Mesendoderm (in vitro differentiated cells): ENCODE results near the gene GRM8.

Source experiments
- DNase-seq: peaks from one replicate; pipeline ENCODE4 v3.0.0; 2013
- H2AK5ac ChIP-seq: 2 replicates; pipeline ENCODE4 v1.6.1; 2013; ENCODE audit warnings: low read length, inconsistent platforms
- H2BK120ac ChIP-seq: 2 replicates; pipeline ENCODE4 v1.6.1; 2013; ENCODE audit warnings: low read depth, mild to moderate bottlenecking, low read length, moderate library complexity, mixed read lengths
- H2BK15ac ChIP-seq: replicated peaks from 2 replicates; pipeline ENCODE4 v1.6.1; 2013; ENCODE audit warnings: low read depth, mild to moderate bottlenecking, moderate library complexity
- H2BK5ac ChIP-seq: 2 replicates; pipeline ENCODE4 v1.6.1; 2013; ENCODE audit warnings: low read length, inconsistent platforms
- H3K18ac ChIP-seq: 2 replicates; pipeline ENCODE4 v1.6.1; 2013; ENCODE audit warnings: mild to moderate bottlenecking, low read length, mixed read lengths
- H3K23ac ChIP-seq: one replicate; pipeline ENCODE4 v1.6.1; 2013; ENCODE audit warnings: low read length
- H3K27ac ChIP-seq: 2 replicates; pipeline ENCODE4 v1.5.1; 2013; ENCODE audit warnings: low read depth, mild to moderate bottlenecking, inconsistent platforms, low read length, moderate library complexity
- H3K27me3 ChIP-seq: 2 replicates; pipeline ENCODE4 v1.6.1; 2013; ENCODE audit warnings: low read length, control low read depth, mild to moderate bottlenecking, inconsistent platforms; ENCODE audit not compliant: insufficient read depth, poor library complexity
- H3K36me3 ChIP-seq: 2 replicates; pipeline ENCODE4 v1.6.1; 2013; ENCODE audit warnings: low read length, inconsistent platforms; ENCODE audit not compliant: control insufficient read depth, insufficient read depth
- H3K4ac ChIP-seq: one replicate; pipeline ENCODE4 v1.6.1; 2013; ENCODE audit warnings: low read depth, mild to moderate bottlenecking, low read length, moderate library complexity
- H3K4me1 ChIP-seq: 2 replicates; pipeline ENCODE4 v1.6.1; 2013; ENCODE audit warnings: low read depth, low read length, inconsistent platforms; ENCODE audit not compliant: control insufficient read depth
- H3K4me2 ChIP-seq: 2 replicates; pipeline ENCODE4 v1.6.1; 2013; ENCODE audit warnings: low read length
- H3K4me3 ChIP-seq: 2 replicates; pipeline ENCODE4 v1.5.1; 2013; ENCODE audit warnings: mild to moderate bottlenecking, low read length
- H3K56ac ChIP-seq: one replicate; pipeline ENCODE4 v1.6.1; 2013; ENCODE audit warnings: low read length
- H3K79me1 ChIP-seq: 2 replicates; pipeline ENCODE4 v1.6.1; 2013; ENCODE audit warnings: low read length, inconsistent platforms
- H3K79me2 ChIP-seq: 2 replicates; pipeline ENCODE4 v1.6.1; 2013; ENCODE audit warnings: mild to moderate bottlenecking, low read length; ENCODE audit not compliant: control insufficient read depth, insufficient read depth
- H3K9ac ChIP-seq: 2 replicates; pipeline ENCODE4 v1.6.1; 2013; ENCODE audit warnings: low read length, inconsistent platforms
- H4K5ac ChIP-seq: one replicate; pipeline ENCODE4 v1.6.1; 2013; ENCODE audit warnings: low read length
- H4K8ac ChIP-seq: one replicate; pipeline ENCODE4 v1.6.1; 2013; ENCODE audit warnings: low read depth, mild to moderate bottlenecking, control low read depth, low read length, moderate library complexity
- WGBS: extraction: QIAGEN DNeasy Blood & Tissue Kit; methylation state at CpG from one replicate; pipeline ENCODE4 v1.1.7; 2013; ENCODE audit warnings: low lambda C conversion rate, missing lambda C conversion rate; ENCODE audit not compliant: insufficient coverage; ENCODE audit errors: extremely low coverage; 5-methylcytosine and 5-hydroxymethylcytosine counted together

The GRM8 gene

GRCh38 chr7:127245607-127246006 is 7.1 kb downstream of the GRM8 start:
- Histone ChIP-seq H3K27ac (no peak overlapping the region), H3K36me3 (no peaks in the 10 kb centered on the region), H3K4me3 (no peak overlapping the region), H2BK120ac (no peak overlapping the region), H2BK15ac (no peak overlapping the region), H3K79me1 (no peaks in the 10 kb centered on the region), H2AK5ac (no peak overlapping the region), H3K9ac (no peak overlapping the region), H3K27me3 (peaks cover 15% of the 10 kb centered on the region), H4K5ac (no peak overlapping the region), H4K8ac (no peak overlapping the region), H3K4ac (no peak overlapping the region), H3K23ac (no peak overlapping the region), H3K79me2 (no peaks in the 10 kb centered on the region), H3K4me1 (no peaks in the 10 kb centered on the region), H3K18ac (no peak overlapping the region), H2BK5ac (no peak overlapping the region), H3K4me2 (no peak overlapping the region), H3K56ac (no peak overlapping the region)
- DNase-seq = no peak
- no CpG with 5 or more reads among the region's 1 CpG for WGBS

GRCh38 chr7:127245002-127245401 is 7.7 kb downstream of the GRM8 start:
- H3K27me3 ChIP-seq = peaks cover 9% of the 10 kb centered on the region
- no peak for DNase-seq
- no CpG with 5 or more reads among the region's 3 CpGs for WGBS

GRCh38 chr7:127239814-127240213 is 12.9 kb downstream of the GRM8 start:
- no peak overlapping the region for H2BK15ac ChIP-seq
- no peak overlapping the region for H2BK5ac ChIP-seq
- H3K18ac ChIP-seq = no peak overlapping the region
- H3K4ac ChIP-seq = no peak overlapping the region
- no peak overlapping the region for H3K9ac ChIP-seq
- no peak overlapping the region for H4K8ac ChIP-seq
- DNase-seq = peak; percentile 44
- H3K36me3 ChIP-seq = no peaks in the 10 kb centered on the region
- no peaks in the 10 kb centered on the region for H3K27me3 ChIP-seq
- H3K27ac ChIP-seq = no peak overlapping the region
- no peaks in the 10 kb centered on the region for H3K4me1 ChIP-seq
- no CpG with 5 or more reads among the region's 6 CpGs for WGBS
- no peak overlapping the region for H3K4me2 ChIP-seq
- H2BK120ac ChIP-seq = no peak overlapping the region
- H3K79me1 ChIP-seq = no peaks in the 10 kb centered on the region
- H4K5ac ChIP-seq = no peak overlapping the region
- no peak overlapping the region for H3K56ac ChIP-seq
- H3K79me2 ChIP-seq = no peaks in the 10 kb centered on the region
- no peak overlapping the region for H3K23ac ChIP-seq
- H2AK5ac ChIP-seq = no peak overlapping the region
- no peak overlapping the region for H3K4me3 ChIP-seq

More at GRCh38 chr7:127245002-127245401, 7.7 kb downstream of the GRM8 start:
- Histone ChIP-seq H2BK120ac (no peak overlapping the region), H2BK15ac (no peak overlapping the region), H3K4ac (no peak overlapping the region), H3K4me3 (no peak overlapping the region), H3K23ac (no peak overlapping the region), H3K56ac (no peak overlapping the region), H3K36me3 (no peaks in the 10 kb centered on the region), H3K4me2 (no peak overlapping the region), H3K4me1 (no peaks in the 10 kb centered on the region), H3K18ac (no peak overlapping the region), H3K9ac (no peak overlapping the region), H3K27ac (no peak overlapping the region), H3K79me2 (no peaks in the 10 kb centered on the region), H3K79me1 (no peaks in the 10 kb centered on the region), H4K8ac (no peak overlapping the region), H2AK5ac (no peak overlapping the region), H4K5ac (no peak overlapping the region), H2BK5ac (no peak overlapping the region)

- no peak overlapping the region for H2BK120ac ChIP-seq
- DNase-seq = no peak
- no peak overlapping the region for H2AK5ac ChIP-seq
- H3K4me3 ChIP-seq = no peak overlapping the region
- no peak overlapping the region for H2BK15ac ChIP-seq
- no peak overlapping the region for H3K18ac ChIP-seq
- no peak overlapping the region for H2BK5ac ChIP-seq
- no peak overlapping the region for H4K8ac ChIP-seq
- no peak overlapping the region for H3K9ac ChIP-seq
- H3K4me2 ChIP-seq = no peak overlapping the region
- no peaks in the 10 kb centered on the region for H3K27me3 ChIP-seq
- H3K4ac ChIP-seq = no peak overlapping the region
- no peak overlapping the region for H4K5ac ChIP-seq
- no peak overlapping the region for H3K56ac ChIP-seq
- no peaks in the 10 kb centered on the region for H3K79me1 ChIP-seq
- no CpG with 5 or more reads among the region's 2 CpGs for WGBS
- H3K4me1 ChIP-seq = no peaks in the 10 kb centered on the region
- H3K36me3 ChIP-seq = no peaks in the 10 kb centered on the region
- H3K79me2 ChIP-seq = no peaks in the 10 kb centered on the region
- no peak overlapping the region for H3K27ac ChIP-seq
- no peak overlapping the region for H3K23ac ChIP-seq
Measured at GRCh38 chr7:127233630-127234029, 19.1 kb downstream of the GRM8 start.

- Histone ChIP-seq H3K4ac (no peak overlapping the region), H3K56ac (no peak overlapping the region), H3K4me1 (no peaks in the 10 kb centered on the region), H3K23ac (no peak overlapping the region), H3K27me3 (no peaks in the 10 kb centered on the region), H2BK15ac (no peak overlapping the region), H3K4me3 (no peak overlapping the region), H2BK120ac (no peak overlapping the region), H4K5ac (no peak overlapping the region), H3K36me3 (no peaks in the 10 kb centered on the region), H3K79me2 (no peaks in the 10 kb centered on the region), H2BK5ac (no peak overlapping the region), H3K79me1 (no peaks in the 10 kb centered on the region), H2AK5ac (no peak overlapping the region), H3K9ac (no peak overlapping the region), H4K8ac (no peak overlapping the region), H3K27ac (no peak overlapping the region), H3K18ac (no peak overlapping the region), H3K4me2 (no peak overlapping the region)
- DNase-seq = no peak
Measured at GRCh38 chr7:127231415-127231814, 21.3 kb downstream of the GRM8 start.

- Histone ChIP-seq H3K23ac (no peak overlapping the region), H4K5ac (no peak overlapping the region), H2BK5ac (no peak overlapping the region), H3K79me1 (no peaks in the 10 kb centered on the region), H3K4me1 (no peaks in the 10 kb centered on the region), H2AK5ac (no peak overlapping the region), H3K4ac (no peak overlapping the region), H3K18ac (no peak overlapping the region), H2BK15ac (no peak overlapping the region), H3K36me3 (no peaks in the 10 kb centered on the region), H3K9ac (no peak overlapping the region), H3K79me2 (no peaks in the 10 kb centered on the region), H3K27me3 (no peaks in the 10 kb centered on the region), H3K56ac (no peak overlapping the region), H3K4me2 (no peak overlapping the region), H2BK120ac (no peak overlapping the region), H3K27ac (no peak overlapping the region), H3K4me3 (no peak overlapping the region), H4K8ac (no peak overlapping the region)
- no peak for DNase-seq
- WGBS = no CpG with 5 or more reads among the region's 3 CpGs
Measured at GRCh38 chr7:127230192-127230925, 22.4 kb downstream of the GRM8 start.
